Stomach (tissue), 9 donors: Measurements from ENCODE around the gene LYRM2. TPM values are rescaled to one million over a fixed set of nuclear protein-coding genes. Genes with fewer than 3 reads are reported as not detected.

Source experiments
- DNase-seq, 2 donors: peaks; one replicate each; pipeline versions ENCODE4 v3.0.0 to v3.0.0-alpha.2; 2013 to 2019
- H3K27ac ChIP-seq, 5 donors: fragments of 200-600 bp in 4 of 5; sonication (generic) in 4 of 5; one replicate each; pipeline ENCODE4 v1.5.1; 2013 to 2019; ENCODE audit warnings: mild to moderate bottlenecking in 1 of 5, moderate library complexity in 1 of 5
- H3K27me3 ChIP-seq, 3 donors: fragments of 200-600 bp; sonication (generic); one replicate each; pipeline ENCODE4 v1.5.1; 2017 to 2019; ENCODE audit warnings: mixed run types in 1 of 3
- H3K36me3 ChIP-seq, 4 donors: fragments of 200-600 bp; sonication (generic); 1 replicate in 3 of 4; 2 replicates in 1 of 4; pipeline ENCODE4 v1.5.1; 2016 to 2019
- H3K4me1 ChIP-seq, 4 donors: fragments of 200-600 bp; sonication (generic); one replicate each; pipeline ENCODE4 v1.5.1; 2016 to 2019
- H3K4me3 ChIP-seq, 4 donors: fragments of 200-600 bp; sonication (generic) in 3 of 4; one replicate each; pipeline ENCODE4 v1.5.1; 2016 to 2019; ENCODE audit warnings: mild to moderate bottlenecking in 1 of 4
- H3K9me3 ChIP-seq, 4 donors: fragments of 200-600 bp; sonication (generic); one replicate each; pipeline ENCODE4 v1.5.1; 2016 to 2019
- EP300 ChIP-seq: sonication (generic); formaldehyde crosslinking; IDR thresholded peaks from one replicate; pipeline ENCODE4 v1.6.1; 2017; ENCODE audit warnings: antibody characterized with exemption
- POLR2A ChIP-seq, 4 donors: fragments of 450-650 bp; IDR thresholded peaks; one replicate each; pipeline ENCODE4 v1.6.1; 2016; ENCODE audit warnings: antibody characterized with exemption in 4 of 4, control low read depth in 2 of 4, mild to moderate bottlenecking in 1 of 4, moderate library complexity in 1 of 4
- POLR2AphosphoS5 ChIP-seq, 3 donors: sonication (generic); formaldehyde crosslinking; IDR thresholded peaks; one replicate each; pipeline ENCODE4 v1.6.1; 2016; ENCODE audit warnings: antibody characterized with exemption in 3 of 3
- WGBS, 5 donors: extraction: QIAGEN DNeasy Blood & Tissue Kit in 3 of 5; methylation state at CpG; one replicate each; pipeline versions ENCODE4 v1.1.5 to v1.1.7; 2013 to 2018; 5-methylcytosine and 5-hydroxymethylcytosine counted together
- intact Hi-C: fragments of 100-400 bp; cut with DNase I; formaldehyde crosslinking; loops from one replicate; pipeline ENCODE4 v1.15.1; 2023; ENCODE audit warnings: low total_unique reads
- polyA plus RNA-seq, 3 donors: library from polyadenylated mRNA; stranded (reverse); fragments of 200-250 nt; gene quantifications; one replicate each; pipeline ENCODE4 v1.2.3, GENCODE V29; 2013
- total RNA-seq, 5 donors: library from RNA; depleted of rRNA; stranded (reverse); fragments of >200 nt; gene quantifications; one replicate each; pipeline versions ENCODE4 v1.1.0 to v1.2.3, GENCODE V29; 2014 to 2016
- TF ChIP-seq, protein P1 (sequence below), 7 experiments: fragments of 450-650 bp in 4 of 7; fragments of 200-600 bp in 3 of 7; sonication (generic) in 3 of 7; IDR thresholded peaks; one replicate each; pipeline ENCODE4 v1.5.1; 2016 to 2019; ENCODE audit warnings: antibody characterized with exemption in 7 of 7, control low read depth in 2 of 7, mild to moderate bottlenecking in 1 of 7
- donor health status: healthy with polysubstance abuse.
- donor health status: Bipolar disorder and iron deficiency.
- donor health status: healthy.

Gene LYRM2
- total and polyA plus RNA-seq, 8 donors = 1.4 to 26.7 (median 13.0) TPM

DNA sequence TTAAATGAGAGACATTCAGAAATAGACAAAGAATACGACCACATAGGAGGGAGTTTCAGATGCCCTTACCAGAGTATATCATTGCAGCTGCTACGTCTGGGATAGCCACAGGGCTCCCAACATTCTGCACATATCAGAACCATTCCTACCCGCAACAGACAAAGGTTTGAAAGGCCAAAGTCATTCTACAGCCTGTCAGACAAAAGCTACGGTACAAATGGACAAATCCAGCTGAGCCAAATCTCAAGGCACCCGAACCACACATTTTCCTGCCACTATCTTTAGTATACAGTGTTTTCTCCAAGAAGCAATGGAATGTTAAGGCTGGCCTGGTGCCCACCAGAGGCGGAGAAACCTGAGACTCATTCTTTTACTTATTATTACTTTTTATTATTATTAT is 30.5 kb upstream of the LYRM2 start:
- H3K36me3 ChIP-seq = peaks cover 38 to 98% (median 91%) of the 10 kb centered on the region in 4 donors
- H3K27ac ChIP-seq = no peak overlapping the region

DNA sequence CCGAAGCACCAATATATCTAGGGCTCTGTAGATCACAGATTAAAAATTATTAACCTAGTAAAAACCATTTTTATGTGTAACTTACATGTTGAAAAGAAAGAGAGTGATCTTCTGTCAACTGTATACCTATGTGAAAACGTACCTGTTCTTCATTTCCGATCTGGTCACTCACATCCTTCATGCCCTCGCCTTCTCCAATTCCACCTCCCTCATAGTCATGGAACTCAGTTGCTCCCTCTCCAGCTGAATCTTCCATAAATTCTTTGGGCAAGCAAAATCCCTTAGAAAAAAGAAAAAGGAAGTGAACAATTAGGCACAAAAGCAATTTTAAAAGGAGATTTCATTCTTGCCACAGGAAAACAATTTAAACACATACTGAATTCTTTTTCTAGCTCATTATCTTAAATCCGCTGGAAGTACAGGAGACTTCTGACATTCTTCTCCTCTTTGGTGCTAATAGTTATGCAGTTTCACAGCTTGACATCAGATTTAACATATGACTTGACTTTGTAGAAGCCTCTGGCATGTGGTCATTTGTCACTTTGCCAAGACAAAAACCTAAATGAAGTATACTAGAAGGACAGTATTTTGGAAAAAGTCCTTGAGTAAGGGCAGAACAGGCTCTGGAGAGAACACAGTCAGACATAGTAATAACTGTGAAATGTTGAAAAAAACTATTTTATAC is 29.5 kb upstream of the LYRM2 start:
- no peaks in the 10 kb centered on the region for H3K27me3 ChIP-seq
- peaks cover 37 to 98% (median 91%) of the 10 kb centered on the region in 4 donors for H3K36me3 ChIP-seq
- no peak for DNase-seq
- H3K9me3 ChIP-seq = no peaks in the 10 kb centered on the region
- H3K4me3 ChIP-seq = no peak overlapping the region
- 85 to 91% (median 89%) methylated on average over 5 of the region's 5 CpGs for WGBS, 5 donors
- H3K27ac ChIP-seq = no peak overlapping the region
- TF ChIP-seq EP300 (no peak), POLR2A (IDR thresholded peaks at IDR 0.05) (no peak), POLR2AphosphoS5 (IDR thresholded peaks at IDR 0.05) (no peak)
- TF ChIP-seq, protein P1, sequence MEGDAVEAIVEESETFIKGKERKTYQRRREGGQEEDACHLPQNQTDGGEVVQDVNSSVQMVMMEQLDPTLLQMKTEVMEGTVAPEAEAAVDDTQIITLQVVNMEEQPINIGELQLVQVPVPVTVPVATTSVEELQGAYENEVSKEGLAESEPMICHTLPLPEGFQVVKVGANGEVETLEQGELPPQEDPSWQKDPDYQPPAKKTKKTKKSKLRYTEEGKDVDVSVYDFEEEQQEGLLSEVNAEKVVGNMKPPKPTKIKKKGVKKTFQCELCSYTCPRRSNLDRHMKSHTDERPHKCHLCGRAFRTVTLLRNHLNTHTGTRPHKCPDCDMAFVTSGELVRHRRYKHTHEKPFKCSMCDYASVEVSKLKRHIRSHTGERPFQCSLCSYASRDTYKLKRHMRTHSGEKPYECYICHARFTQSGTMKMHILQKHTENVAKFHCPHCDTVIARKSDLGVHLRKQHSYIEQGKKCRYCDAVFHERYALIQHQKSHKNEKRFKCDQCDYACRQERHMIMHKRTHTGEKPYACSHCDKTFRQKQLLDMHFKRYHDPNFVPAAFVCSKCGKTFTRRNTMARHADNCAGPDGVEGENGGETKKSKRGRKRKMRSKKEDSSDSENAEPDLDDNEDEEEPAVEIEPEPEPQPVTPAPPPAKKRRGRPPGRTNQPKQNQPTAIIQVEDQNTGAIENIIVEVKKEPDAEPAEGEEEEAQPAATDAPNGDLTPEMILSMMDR (IDR thresholded peaks at IDR 0.05) = no peak
- intact Hi-C loops = no loop called here
- H3K4me1 ChIP-seq = no peaks in the 10 kb centered on the region

More for the DNA sequence above, 30.5 kb upstream of the LYRM2 start:
- Histone ChIP-seq H3K4me3 (no peak overlapping the region), H3K27me3 (no peaks in the 10 kb centered on the region), H3K9me3 (no peaks in the 10 kb centered on the region), H3K4me1 (no peaks in the 10 kb centered on the region)
- intact Hi-C loops = no loop called here
- DNase-seq = no peak
- WGBS, 5 donors = 59 to 75% (median 65%) methylated on average over 6 of the region's 6 CpGs
- TF ChIP-seq POLR2AphosphoS5 (IDR thresholded peaks at IDR 0.05) = no peak
- no peak for TF ChIP-seq EP300
- no peak for TF ChIP-seq POLR2A (IDR thresholded peaks at IDR 0.05)
- TF ChIP-seq, protein P1 (IDR thresholded peaks at IDR 0.05) = no peak

DNA sequence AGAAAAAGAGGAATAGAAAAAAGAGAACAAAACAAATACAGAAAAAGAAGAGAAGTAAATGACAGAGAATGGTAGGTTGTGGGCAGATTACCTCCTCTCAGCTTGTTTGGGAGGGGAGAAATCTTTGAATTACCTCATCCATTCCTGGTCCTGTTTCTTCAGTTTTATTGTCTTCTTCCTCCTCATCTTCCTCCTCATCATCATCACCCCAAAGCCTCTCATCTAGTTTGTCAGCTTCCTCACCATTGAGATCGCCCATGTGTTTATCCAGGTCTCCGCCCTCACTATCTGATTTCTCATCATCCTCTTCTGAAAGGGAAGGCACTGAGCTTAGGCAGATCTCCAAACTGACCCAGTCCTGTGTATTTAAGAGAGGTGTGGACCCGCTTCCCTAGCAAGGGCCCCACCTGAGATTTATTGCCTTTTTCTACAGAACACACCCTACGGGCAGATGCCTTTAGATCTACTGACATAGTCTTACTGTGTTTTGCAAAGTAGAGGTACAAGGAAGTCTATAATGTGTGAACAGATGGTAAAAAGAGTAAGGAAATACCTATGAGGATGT is 24.2 kb upstream of the LYRM2 start:
- no peaks in the 10 kb centered on the region for H3K9me3 ChIP-seq
- H3K27me3 ChIP-seq = no peaks in the 10 kb centered on the region
- H3K27ac ChIP-seq = no peak overlapping the region
- intact Hi-C loops = no loop called here
- H3K4me1 ChIP-seq = no peaks in the 10 kb centered on the region
- WGBS, 5 donors = 93 to 94% (median 94%) methylated on average over 4 of the region's 4 CpGs
- no peak overlapping the region for H3K4me3 ChIP-seq
- peaks cover 45 to 99% (median 97%) of the 10 kb centered on the region in 4 donors for H3K36me3 ChIP-seq
- no peak for DNase-seq
- TF ChIP-seq EP300 (no peak), POLR2A (IDR thresholded peaks at IDR 0.05) (no peak), POLR2AphosphoS5 (IDR thresholded peaks at IDR 0.05) (no peak)
- TF ChIP-seq, protein P1 (IDR thresholded peaks at IDR 0.05) = no peak

DNA sequence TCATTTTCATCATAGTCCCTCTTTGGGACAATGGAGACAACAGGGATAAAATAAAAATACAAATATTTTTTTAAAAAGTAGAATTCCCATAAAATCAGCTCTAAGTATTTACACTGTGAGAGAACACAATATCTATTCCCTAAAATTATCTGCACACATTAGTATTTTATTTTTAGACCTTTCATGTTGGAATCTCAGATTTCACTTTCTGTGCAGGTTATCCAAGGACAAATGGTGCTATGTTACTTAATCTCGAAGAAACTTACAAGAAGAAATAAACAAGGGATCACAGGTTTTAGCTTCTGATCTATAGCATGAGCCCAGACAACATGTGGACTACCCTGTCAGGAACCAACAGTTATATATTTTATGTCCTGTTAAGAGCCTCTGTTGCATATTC is 23.0 kb upstream of the LYRM2 start:
- Histone ChIP-seq H3K36me3 (peaks cover 53 to 99% (median 97%) of the 10 kb centered on the region in 4 donors), H3K4me3 (no peak overlapping the region), H3K4me1 (no peaks in the 10 kb centered on the region), H3K27me3 (no peaks in the 10 kb centered on the region), H3K9me3 (no peaks in the 10 kb centered on the region), H3K27ac (no peak overlapping the region)
- WGBS, 5 donors = 79 to 93% (median 87%) methylated on average over 1 of the region's 1 CpG
- no peak for DNase-seq
- intact Hi-C loops = no loop called here
- TF ChIP-seq EP300 (no peak), POLR2A (IDR thresholded peaks at IDR 0.05) (no peak), POLR2AphosphoS5 (IDR thresholded peaks at IDR 0.05) (no peak)
- TF ChIP-seq, protein P1 (IDR thresholded peaks at IDR 0.05) = no peak
